ENCODE data around the gene ZNF335. TPM values are rescaled to one million over a fixed set of nuclear protein-coding genes. Genes with fewer than 3 reads are reported as not detected.
A peak's percentile ranks its signal among the peaks of the same experiment; 100 is the strongest.

ZNF335 gene
- total RNA-seq, 6 experiments from 2014 or later = 6.5 to 9.3 (median 7.8) TPM

DNA sequence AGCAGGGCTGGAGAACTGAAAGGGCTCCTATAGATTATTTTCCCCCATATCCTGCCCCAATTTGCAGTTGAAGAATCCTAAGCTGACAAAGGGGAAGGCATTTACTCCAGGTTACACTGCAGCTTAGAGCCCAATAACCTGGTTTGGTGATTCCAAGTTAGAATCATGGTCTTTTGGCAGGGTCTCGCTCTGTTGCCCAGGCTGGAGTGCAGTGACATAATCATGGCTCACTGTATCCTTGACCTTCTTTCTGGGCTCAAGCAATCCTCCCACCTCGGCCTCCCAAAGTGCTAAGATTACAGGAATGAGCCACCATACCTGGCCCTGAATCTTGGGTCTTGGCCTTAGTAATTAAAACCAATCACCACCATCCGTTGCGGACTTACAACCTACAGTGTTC lies 35.7 kb upstream of the ZNF335 start:
- intact Hi-C loops (cut with DNase I) = no loop called here
- Histone ChIP-seq H3K9me3 (no peaks in the 10 kb centered on the region), H3K4me3 (no peak overlapping the region), H3K4me1 (no peaks in the 10 kb centered on the region), H3K36me3 (no peaks in the 10 kb centered on the region), H3K27me3 (peaks cover 0 to 5% of the 10 kb centered on the region in 2 donors), H3K27ac (no peak overlapping the region)
- DNase-seq = no peak
- no peak for ATAC-seq
- TF ChIP-seq, protein P1, sequence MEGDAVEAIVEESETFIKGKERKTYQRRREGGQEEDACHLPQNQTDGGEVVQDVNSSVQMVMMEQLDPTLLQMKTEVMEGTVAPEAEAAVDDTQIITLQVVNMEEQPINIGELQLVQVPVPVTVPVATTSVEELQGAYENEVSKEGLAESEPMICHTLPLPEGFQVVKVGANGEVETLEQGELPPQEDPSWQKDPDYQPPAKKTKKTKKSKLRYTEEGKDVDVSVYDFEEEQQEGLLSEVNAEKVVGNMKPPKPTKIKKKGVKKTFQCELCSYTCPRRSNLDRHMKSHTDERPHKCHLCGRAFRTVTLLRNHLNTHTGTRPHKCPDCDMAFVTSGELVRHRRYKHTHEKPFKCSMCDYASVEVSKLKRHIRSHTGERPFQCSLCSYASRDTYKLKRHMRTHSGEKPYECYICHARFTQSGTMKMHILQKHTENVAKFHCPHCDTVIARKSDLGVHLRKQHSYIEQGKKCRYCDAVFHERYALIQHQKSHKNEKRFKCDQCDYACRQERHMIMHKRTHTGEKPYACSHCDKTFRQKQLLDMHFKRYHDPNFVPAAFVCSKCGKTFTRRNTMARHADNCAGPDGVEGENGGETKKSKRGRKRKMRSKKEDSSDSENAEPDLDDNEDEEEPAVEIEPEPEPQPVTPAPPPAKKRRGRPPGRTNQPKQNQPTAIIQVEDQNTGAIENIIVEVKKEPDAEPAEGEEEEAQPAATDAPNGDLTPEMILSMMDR (IDR thresholded peaks at IDR 0.05) = no peak
- TF ChIP-seq POLR2A (IDR thresholded peaks at IDR 0.05) = no peak
- WGBS (ENCODE audit: insufficient coverage, low coverage, low lambda C conversion rate, missing lambda C conversion rate) = 69% methylated on average over 3 of the region's 4 CpGs

DNA sequence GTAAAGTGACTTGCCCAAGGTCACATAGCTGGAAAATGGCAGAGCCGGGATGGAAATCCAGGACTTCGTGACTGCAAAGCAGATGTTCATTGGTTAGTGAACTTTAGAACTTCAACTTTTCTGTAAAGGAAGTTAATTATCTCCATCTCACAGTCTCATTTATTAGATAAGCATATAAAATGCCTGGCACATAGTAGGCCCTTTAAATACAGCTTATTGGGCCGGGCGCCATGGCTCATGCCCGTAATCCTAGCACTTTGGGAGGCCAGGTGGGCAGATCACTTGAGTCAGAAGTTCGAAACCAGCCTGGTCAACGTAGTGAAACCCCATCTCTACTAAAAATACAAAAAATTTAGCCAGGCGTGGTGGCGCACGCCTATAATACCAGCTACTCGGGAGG lies 35.0 kb upstream of the ZNF335 start:
- Histone ChIP-seq H3K36me3 (no peaks in the 10 kb centered on the region), H3K27me3 (peaks cover 0 to 5% of the 10 kb centered on the region in 2 donors), H3K4me3 (no peak overlapping the region), H3K4me1 (no peaks in the 10 kb centered on the region), H3K9me3 (no peaks in the 10 kb centered on the region), H3K27ac (no peak overlapping the region)
- no peak for TF ChIP-seq POLR2A (IDR thresholded peaks at IDR 0.05)
- TF ChIP-seq, protein P1 (IDR thresholded peaks at IDR 0.05) = no peak
- DNase-seq (peak in 1 of 3 donors; percentile 31), ATAC-seq (no peak)
- WGBS (ENCODE audit: insufficient coverage, low coverage, low lambda C conversion rate, missing lambda C conversion rate) = 81% methylated on average over 11 of the region's 11 CpGs
- intact Hi-C loops (cut with DNase I) = no loop called here

DNA sequence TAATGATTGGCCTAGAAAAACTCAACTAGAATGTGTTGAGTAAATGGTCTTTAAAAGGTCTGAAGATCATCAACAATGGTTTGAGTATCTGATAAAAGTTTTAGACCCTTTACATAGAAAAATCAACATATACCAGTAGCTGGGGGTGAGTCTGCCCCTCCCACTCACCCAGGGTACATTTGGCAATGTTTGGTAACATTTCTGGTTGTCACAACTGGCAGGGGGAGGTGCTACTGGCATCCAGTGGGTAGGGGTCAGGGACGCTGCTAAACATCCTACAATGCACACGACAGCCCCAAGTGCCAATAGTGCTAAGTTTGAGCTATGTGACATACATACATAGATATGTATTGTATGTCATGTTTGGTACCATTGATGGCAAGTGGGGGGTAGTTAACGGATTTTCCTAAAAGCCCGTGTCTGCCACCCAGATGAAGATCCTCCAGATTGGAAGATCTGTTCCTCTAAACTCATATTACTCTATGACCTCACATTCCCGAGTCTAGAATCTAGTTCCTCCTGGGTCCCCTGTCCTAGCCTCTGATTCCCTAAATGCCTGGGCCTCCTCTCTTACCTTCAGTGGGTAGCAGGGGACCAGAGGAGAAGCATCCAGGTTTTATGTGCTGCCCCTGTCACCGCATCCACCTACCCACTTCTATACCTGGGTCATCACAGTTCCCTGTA lies 34.2 kb upstream of the ZNF335 start:
- Histone ChIP-seq H3K27ac (no peak overlapping the region), H3K4me1 (no peaks in the 10 kb centered on the region), H3K4me3 (no peak overlapping the region), H3K9me3 (no peaks in the 10 kb centered on the region), H3K36me3 (no peaks in the 10 kb centered on the region), H3K27me3 (peaks cover 0 to 5% of the 10 kb centered on the region in 2 donors)
- DNase-seq (peak in 1 of 3 donors; percentile 14), ATAC-seq (no peak)
- 50% methylated on average over 2 of the region's 6 CpGs for WGBS (ENCODE audit: insufficient coverage, low coverage, low lambda C conversion rate, missing lambda C conversion rate)
- intact Hi-C loops (cut with DNase I) = no loop called here
- TF ChIP-seq, protein P1 (IDR thresholded peaks at IDR 0.05) = no peak
- TF ChIP-seq POLR2A (IDR thresholded peaks at IDR 0.05) = no peak

DNA sequence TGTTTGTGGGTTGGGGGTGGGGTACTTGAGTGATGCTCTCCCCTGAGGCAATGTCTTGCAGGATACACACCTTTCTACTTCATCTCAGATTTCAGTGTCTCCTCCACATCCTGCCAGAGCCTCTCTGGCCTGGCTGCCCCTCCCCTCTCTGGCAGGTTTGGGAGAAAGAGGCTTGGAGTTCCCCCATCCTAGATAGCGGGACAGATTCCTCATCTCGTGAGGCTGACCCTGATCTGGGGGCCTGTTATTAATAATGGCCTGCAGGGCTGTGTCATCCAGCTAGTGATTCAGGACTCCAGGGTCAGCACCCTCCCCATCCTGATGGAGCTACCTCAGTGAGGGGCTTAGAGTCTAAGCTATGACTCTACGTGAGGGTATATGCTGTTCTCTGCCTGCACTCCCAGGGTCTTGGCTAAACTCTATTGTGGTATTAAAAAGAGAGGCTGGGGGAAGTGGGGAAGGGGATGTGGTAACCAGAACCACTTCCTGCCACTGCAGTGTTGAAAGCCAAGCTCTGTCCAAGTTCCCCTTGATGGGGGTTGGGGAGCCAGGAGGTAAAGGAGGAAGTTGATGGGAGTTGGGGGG lies 33.0 kb upstream of the ZNF335 start:
- intact Hi-C loops (cut with DNase I) = no loop called here
- Histone ChIP-seq H3K27ac (no peak overlapping the region), H3K36me3 (no peaks in the 10 kb centered on the region), H3K27me3 (no peaks in the 10 kb centered on the region), H3K4me3 (no peak overlapping the region), H3K4me1 (no peaks in the 10 kb centered on the region), H3K9me3 (no peaks in the 10 kb centered on the region)
- no peak for TF ChIP-seq POLR2A (IDR thresholded peaks at IDR 0.05)
- TF ChIP-seq, protein P1 (IDR thresholded peaks at IDR 0.05) = no peak
- ATAC-seq (peak; percentile 55 to 70 (median 64)), DNase-seq (peak in 1 of 3 donors; percentile 60)
- WGBS (ENCODE audit: insufficient coverage, low coverage, low lambda C conversion rate, missing lambda C conversion rate) = 7% methylated on average over 2 of the region's 3 CpGs

Data from right lobe of liver (tissue), 6 donors.